CD4-positive, alpha-beta T cell treated with Interleukin-17A for 4 hours (primary cell): Measurements from ENCODE around the gene OPCML.

Experiments
- DNase-seq: peaks from one replicate; pipeline ENCODE4 v3.0.0-alpha.2; 2020; ENCODE audit warnings: mixed read lengths

OPCML gene

DNA sequence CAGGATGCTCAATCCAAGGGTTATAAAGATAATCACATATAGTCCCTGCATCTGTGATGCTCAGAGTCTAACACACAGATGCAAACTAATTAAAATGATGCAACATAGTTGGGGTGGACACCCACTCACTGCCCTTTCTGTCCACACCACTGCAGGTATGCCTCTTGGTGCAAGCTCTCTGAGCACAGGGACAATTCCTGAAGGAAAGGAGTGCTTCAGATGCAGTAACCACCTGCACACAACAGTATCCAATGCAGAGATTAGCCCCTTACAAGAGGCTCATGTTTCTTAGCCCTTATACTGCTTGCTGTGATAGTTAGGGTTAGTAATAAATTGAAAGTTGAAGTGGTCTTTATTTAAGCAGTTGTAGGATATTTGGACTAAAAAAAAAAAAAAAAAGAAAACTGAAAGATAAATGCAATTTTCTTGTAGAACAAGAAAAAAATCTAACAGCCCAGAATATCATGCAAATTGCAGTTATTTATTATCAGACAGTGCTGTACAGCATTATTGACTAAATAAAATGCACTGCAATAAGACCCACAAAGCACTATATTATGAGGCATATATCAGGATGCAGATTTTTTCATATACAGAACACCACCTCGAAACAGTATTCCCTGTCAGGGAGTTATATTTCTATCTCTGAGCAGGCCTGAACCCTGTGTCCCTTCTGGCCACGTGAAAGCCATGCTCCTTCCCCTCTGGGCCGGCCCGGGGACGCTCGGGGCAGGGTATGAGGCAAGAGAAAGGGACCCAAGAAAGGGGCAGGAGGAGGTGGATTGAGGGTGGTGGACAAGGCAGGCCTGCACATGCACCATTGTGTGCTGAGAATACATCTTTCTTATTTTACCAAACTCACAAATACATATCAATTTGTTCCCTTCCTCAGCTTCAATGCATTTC is 260.2 kb downstream of the OPCML start:
- DNase-seq: no peak

DNA sequence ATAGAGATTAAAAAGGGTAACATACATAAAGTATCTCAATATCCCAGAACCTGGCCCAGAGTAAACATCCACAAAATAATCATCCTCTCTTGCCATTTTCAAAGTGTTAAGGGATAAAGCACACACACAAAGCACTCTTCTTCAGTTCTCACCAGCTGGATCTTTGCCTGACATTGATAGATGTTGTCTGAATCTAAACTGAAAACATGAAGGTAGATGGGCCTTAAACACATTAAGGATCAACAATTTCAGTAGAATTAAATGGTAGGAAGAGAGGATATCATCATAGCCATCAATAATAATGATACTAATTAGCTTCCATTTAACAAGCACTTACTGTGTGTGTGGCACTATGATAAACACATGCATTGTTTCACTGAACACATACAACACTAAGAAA is 261.1 kb downstream of the OPCML start:
- no peak for DNase-seq

DNA sequence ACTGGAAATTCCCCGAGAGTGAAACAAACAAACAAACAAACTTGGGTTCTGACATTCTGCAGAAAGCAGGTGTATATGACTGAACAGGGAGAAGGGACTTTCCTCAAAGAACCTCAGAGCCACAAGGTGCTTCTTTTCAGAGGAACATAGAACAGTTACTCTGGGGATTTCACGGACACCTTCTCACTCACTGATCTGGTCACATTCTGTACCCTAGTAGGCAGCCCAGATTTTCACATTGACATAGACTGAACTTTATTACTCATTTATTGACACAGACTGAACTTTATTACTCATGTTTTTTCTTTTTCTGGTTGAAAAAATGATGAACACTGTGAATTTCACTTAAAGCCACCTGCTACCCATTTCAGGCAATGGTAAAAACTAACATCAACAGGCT is 263.0 kb downstream of the OPCML start:
- DNase-seq: no peak

DNA sequence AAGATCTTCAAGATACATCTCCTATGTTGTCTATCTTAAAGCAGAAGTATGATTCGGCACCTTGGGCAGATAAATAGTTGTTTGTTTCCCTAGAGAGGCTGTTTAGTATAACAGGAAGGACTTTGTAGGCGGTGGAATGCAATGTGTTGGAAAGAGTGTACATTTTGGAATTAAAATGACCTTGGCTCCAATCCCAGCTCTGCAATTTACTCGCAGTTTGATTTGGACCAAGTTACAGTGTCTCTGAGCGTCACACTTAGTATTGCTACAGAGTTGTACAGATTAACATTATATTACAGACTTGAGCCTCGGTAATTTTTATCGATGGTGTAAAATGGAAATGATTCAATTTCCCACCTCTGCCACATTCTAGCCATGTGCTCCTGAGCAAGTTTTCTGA is 265.3 kb downstream of the OPCML start:
- no peak for DNase-seq

GRCh38 chr11:133265530-133266035 is 266.7 kb downstream of the OPCML start:
- no peak for DNase-seq

GRCh38 chr11:133263332-133263731 is 269.0 kb downstream of the OPCML start:
- no peak for DNase-seq

DNA sequence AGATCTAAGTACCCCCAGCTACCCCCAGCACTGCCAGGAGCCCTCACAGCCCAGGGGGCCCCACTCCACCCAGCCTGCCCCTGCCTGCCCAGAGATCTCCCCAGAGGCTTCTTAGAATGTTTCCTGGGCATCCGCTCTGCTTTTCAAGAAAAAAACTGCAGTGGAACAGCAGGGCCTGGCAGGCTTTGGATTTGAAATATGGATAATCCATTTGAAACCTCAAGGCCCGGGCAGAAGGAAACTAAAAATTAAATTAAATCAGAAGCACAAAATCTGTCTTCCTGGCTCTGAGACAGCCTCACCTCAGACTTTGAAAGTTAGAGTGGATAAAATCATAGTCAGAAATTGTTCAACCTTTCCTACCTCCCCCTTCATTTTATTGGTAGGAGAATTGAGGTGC is 273.6 kb downstream of the OPCML start:
- DNase-seq: no peak

DNA sequence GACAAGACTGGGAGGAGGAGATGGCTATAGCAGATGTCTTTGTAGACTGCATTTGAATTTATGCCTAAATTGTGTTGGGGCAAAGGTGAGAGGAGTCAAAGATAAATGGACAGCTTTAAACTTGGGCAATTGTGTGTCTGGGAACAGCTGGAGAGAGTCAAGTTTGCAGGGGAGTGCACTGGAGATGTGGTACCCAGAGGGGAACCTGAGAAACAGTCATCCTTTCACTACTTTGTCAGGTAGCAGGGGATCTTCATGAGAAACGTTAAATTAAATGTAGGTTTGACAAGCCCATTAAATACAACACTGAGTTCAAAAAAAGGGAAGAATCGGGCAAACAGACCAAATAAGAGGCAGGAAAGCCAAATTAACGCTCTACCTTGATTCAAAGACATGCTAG is 277.7 kb downstream of the OPCML start:
- no peak for DNase-seq

DNA sequence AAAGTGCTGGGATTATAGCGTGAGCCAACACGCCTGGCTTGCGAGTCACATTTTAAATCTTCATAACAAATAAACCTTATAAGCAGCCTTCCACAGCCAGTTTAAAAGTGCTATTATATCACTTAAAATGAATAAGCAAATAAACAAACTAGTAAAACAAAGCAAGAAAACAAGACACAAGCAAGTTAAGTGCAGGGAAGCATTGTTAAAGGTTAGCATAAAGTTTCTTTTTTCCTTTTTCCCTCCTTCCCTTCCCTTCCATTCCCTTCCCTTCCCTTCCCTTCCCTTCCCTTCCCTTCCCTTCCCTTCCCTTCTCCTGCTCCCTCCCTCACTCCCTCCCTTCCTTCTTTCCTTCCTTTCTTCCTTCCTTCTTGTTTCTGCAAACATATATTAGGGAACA is 278.7 kb downstream of the OPCML start:
- DNase-seq: no peak

GRCh38 chr11:133251841-133252240 is 280.5 kb downstream of the OPCML start:
- DNase-seq: no peak

DNA sequence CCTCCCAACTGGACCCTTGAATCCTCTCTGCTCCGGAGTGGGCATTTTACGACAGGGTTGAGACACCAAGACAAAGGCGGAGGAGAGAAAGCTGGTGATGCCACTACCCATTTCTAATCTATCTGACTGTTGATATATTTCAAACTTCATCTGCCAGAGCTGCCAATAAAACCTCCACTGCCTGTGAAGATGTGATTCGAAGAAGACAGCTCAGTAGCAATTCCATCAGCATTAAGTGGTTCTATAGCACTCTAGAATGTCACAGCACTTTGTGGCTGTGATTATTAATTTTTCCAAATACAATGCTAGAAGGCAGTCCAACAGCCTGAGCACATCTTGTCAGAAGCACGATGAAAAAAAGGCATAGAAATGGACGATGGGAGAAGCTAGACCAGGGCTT is 282.8 kb downstream of the OPCML start:
- DNase-seq: no peak

- DNase-seq: no peak
Measured at GRCh38 chr11:133249065-133249464, 283.2 kb downstream of the OPCML start.

DNA sequence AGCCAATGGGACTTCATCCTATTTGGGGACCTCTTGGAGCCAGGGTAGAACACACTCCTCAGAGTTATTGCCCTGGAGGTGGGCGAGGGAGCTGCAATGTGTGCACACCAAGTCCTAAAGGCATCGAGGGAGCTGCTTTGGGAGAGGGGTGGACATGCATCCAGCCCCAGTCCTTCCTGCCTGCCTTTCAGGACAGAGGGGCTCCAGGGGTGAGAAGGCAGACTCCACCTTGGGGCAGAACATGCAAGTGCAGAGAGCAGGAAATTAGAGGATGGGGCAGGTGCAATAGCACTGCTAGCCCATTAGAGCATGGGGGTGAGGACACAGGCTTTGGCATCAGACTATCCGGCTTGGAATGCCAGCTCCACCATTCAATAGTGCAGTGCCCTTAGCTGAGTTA is 288.5 kb downstream of the OPCML start:
- DNase-seq: no peak

DNA sequence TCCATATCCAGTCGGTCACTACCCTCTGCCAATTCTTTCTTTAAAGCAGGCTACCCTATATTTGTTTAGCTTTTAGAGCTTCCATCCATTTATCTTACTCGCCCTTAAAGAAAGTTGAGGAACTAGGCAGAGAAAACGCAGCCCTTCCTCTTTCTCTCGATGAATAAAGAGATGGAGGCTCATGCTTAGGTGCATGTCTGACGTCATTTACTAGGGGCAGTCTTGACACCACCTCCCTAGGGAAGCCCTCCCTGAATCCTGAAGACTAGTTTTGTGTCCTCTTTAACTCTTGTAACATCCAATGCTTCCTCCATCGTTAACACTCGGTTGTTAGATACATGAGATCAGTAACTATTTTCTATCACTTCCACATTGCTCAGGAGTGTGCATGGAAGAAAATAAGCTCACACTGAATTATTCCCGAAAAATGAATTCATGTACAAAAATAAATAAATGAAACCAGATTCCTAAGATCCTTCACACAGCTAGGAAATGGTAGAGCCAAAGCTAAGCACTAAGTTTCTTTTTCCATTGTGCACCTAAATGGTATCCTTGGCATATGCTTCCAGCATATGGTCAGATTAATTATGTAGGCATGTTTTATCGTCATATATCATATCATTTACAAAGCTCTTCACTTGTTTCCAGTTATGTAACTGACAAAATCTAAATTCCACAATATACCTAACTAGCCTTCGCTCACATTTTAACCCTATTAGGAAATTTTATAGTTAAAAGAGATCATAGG is 291.2 kb downstream of the OPCML start:
- DNase-seq: no peak

DNA sequence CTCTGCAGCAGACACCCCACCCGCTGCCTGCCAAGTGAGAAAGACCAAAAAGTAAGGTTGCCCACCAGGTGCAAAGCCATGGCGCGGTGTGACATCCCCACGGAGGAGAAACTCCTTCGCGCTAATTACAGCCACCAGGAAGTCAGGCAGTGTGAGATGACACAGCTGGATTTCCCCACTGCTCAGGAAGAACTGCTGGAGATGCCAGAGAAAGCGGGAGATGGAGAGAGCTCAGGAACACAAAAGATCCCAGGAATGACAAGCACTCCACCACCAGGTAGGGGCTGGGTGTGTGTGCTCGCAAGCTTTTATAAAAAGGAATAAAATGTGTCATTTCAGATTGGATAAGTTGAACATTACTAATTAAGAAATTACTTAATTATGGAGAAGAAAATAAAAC is 292.7 kb downstream of the OPCML start:
- no peak for DNase-seq

- DNase-seq: no peak
Measured at GRCh38 chr11:133238495-133238894, 293.8 kb downstream of the OPCML start.

GRCh38 chr11:133238027-133238426 is 294.3 kb downstream of the OPCML start:
- no peak for DNase-seq

DNA sequence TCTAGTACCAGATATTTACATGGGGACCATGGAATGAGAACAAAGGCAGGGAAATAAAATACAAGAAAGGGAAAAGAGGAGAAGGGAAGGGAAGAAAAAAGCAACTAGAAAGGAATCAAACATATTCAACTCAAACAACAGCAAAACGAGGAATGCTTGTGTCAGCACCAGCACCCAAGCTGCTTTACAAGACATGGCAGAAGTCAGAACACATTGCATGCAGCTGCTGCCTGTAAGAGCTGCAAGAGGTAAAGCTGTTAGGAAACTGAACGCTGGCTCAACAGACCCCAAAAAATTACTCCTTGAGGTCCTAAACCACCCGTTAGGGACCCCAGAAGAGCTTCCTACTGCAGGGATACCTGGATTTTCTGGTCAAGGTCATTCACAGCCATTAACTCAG is 296.9 kb downstream of the OPCML start:
- no peak for DNase-seq

- no peak for DNase-seq
Measured at GRCh38 chr11:133234883-133235282, 297.4 kb downstream of the OPCML start.

GRCh38 chr11:133232665-133233064 is 299.6 kb downstream of the OPCML start:
- no peak for DNase-seq

GRCh38 chr11:133230431-133230830 is 301.9 kb downstream of the OPCML start:
- no peak for DNase-seq

GRCh38 chr11:133228471-133229329 is 303.6 kb downstream of the OPCML start:
- DNase-seq: no peak

GRCh38 chr11:133227632-133228111 is 304.6 kb downstream of the OPCML start:
- DNase-seq: no peak
